Vagina (tissue), 2 donors: ENCODE data around the gene MTHFD1L. TPM values are rescaled to one million over a fixed set of nuclear protein-coding genes. Genes with fewer than 3 reads are reported as not detected.
A peak's percentile ranks its signal among the peaks of the same experiment; 100 is the strongest.
"Not testable (repeated sequence)": the region's sequence is repeated elsewhere in the genome, so short reads cannot be mapped to it uniquely, and the experiment has no call there.

Source experiments
- DNase-seq, 2 donors: peaks; one replicate each; pipeline ENCODE4 v3.0.0-alpha.2; 2017; ENCODE audit errors: extremely low spot score in 2 of 2
- H3K27ac ChIP-seq: fragments of 200-600 bp; sonication (generic); one replicate; pipeline ENCODE4 v1.5.1; 2019
- H3K27me3 ChIP-seq: fragments of 200-600 bp; sonication (generic); one replicate; pipeline ENCODE4 v1.5.1; 2019
- H3K36me3 ChIP-seq, 2 donors: fragments of 200-600 bp; sonication (generic); one replicate each; pipeline ENCODE4 v1.5.1; 2017 to 2019
- H3K4me1 ChIP-seq: fragments of 200-600 bp; sonication (generic); one replicate; pipeline ENCODE4 v1.5.1; 2019
- H3K4me3 ChIP-seq, 2 donors: fragments of 200-600 bp; sonication (generic); 1 replicate in 1 of 2; 2 replicates in 1 of 2; pipeline ENCODE4 v1.5.1; 2016 to 2019
- H3K9me3 ChIP-seq: fragments of 200-600 bp; sonication (generic); one replicate; pipeline ENCODE4 v1.5.1; 2019
- POLR2A ChIP-seq, 2 donors: fragments of 450-650 bp; IDR thresholded peaks; one replicate each; pipeline ENCODE4 v1.6.1; 2017; ENCODE audit warnings: antibody characterized with exemption in 2 of 2, mild to moderate bottlenecking in 2 of 2, moderate library complexity in 2 of 2
- POLR2AphosphoS5 ChIP-seq, 2 donors: sonication (generic); formaldehyde crosslinking; IDR thresholded peaks; one replicate each; pipeline ENCODE4 v1.9.0; 2017; ENCODE audit warnings: antibody characterized with exemption in 2 of 2, mild to moderate bottlenecking in 2 of 2, low read depth in 1 of 2; ENCODE audit not compliant: insufficient read depth in 1 of 2
- intact Hi-C: fragments of 100-400 bp; cut with DNase I; formaldehyde crosslinking; loops from one replicate; pipeline ENCODE4 v1.15.1; 2023
- total RNA-seq: library from RNA; depleted of rRNA; stranded (reverse); fragments of >200 nt; gene quantifications from one replicate; pipeline ENCODE4 v1.2.3, GENCODE V29; 2016
- TF ChIP-seq, protein P1 (sequence below), 3 experiments: fragments of 450-650 bp in 2 of 3; fragments of 200-600 bp in 1 of 3; sonication (generic) in 1 of 3; IDR thresholded peaks; one replicate each; pipeline ENCODE4 v1.5.1; 2017 to 2019; ENCODE audit warnings: antibody characterized with exemption in 3 of 3, mild to moderate bottlenecking in 2 of 3, moderate library complexity in 2 of 3

Gene MTHFD1L
- total RNA-seq, 1 donor from 2014 or later, result 2.7 TPM

DNA sequence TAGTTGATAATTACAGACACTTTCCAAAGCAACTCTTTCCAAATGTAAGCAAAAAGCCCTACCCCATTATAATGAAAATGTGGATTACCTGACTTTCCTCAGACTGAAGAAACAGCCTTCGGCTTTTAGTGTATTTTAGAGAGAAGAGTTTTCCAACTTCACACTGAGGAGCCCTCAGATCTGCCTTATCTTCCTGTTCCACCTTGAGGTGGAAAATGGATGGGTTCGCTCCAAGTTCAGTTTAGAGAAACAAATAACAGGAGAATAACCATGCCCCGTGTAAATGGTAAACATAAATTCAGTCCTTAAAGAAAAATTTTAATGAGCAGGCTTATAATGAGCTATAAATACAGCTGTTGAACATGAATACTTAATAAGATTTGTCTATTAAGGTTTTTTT is 21.1 kb upstream of the MTHFD1L start:
- intact Hi-C loops, result no loop called here

DNA sequence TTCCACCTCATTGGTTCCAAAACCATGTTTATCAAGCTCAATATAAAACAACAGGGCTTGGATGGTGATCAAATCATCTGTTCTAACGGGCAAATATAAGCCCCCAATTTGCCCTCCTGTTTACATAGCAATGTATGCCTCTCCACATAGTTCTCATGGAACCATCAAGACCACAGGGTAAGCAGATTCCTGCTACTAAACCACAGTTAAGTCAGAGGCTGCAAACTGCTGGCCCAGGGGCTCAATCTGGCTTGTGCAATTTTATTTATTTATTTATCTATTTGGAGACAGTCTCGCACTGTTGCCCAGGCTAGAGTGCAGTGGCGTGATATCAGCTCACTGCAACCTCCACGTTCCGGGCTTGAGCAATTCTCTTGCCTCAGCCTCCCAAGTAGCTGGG is 18.9 kb upstream of the MTHFD1L start:
- Histone ChIP-seq H3K36me3 (no peaks in the 10 kb centered on the region), H3K27me3 (no peaks in the 10 kb centered on the region), H3K4me3 (no peak overlapping the region), H3K9me3 (no peaks in the 10 kb centered on the region), H3K27ac (no peak overlapping the region), H3K4me1 (no peaks in the 10 kb centered on the region)
- TF ChIP-seq POLR2AphosphoS5 (IDR thresholded peaks at IDR 0.05; ENCODE audit: insufficient read depth in 1 of 2, low read depth in 1 of 2), result no peak
- intact Hi-C loops, result no loop called here
- DNase-seq, result no peak

More for the DNA sequence above, 21.1 kb upstream of the MTHFD1L start:
- no peak for DNase-seq
- TF ChIP-seq POLR2A (IDR thresholded peaks at IDR 0.05) (no peak), POLR2AphosphoS5 (IDR thresholded peaks at IDR 0.05; ENCODE audit: insufficient read depth in 1 of 2, low read depth in 1 of 2) (no peak)
- TF ChIP-seq, protein P1, sequence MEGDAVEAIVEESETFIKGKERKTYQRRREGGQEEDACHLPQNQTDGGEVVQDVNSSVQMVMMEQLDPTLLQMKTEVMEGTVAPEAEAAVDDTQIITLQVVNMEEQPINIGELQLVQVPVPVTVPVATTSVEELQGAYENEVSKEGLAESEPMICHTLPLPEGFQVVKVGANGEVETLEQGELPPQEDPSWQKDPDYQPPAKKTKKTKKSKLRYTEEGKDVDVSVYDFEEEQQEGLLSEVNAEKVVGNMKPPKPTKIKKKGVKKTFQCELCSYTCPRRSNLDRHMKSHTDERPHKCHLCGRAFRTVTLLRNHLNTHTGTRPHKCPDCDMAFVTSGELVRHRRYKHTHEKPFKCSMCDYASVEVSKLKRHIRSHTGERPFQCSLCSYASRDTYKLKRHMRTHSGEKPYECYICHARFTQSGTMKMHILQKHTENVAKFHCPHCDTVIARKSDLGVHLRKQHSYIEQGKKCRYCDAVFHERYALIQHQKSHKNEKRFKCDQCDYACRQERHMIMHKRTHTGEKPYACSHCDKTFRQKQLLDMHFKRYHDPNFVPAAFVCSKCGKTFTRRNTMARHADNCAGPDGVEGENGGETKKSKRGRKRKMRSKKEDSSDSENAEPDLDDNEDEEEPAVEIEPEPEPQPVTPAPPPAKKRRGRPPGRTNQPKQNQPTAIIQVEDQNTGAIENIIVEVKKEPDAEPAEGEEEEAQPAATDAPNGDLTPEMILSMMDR (IDR thresholded peaks at IDR 0.05), result no peak
- no peaks in the 10 kb centered on the region for H3K27me3 ChIP-seq
- H3K27ac ChIP-seq, result no peak overlapping the region
- peaks cover 0 to 4% of the 10 kb centered on the region in 2 donors for H3K36me3 ChIP-seq
- no peak overlapping the region for H3K4me3 ChIP-seq
- no peaks in the 10 kb centered on the region for H3K4me1 ChIP-seq
- no peaks in the 10 kb centered on the region for H3K9me3 ChIP-seq

DNA sequence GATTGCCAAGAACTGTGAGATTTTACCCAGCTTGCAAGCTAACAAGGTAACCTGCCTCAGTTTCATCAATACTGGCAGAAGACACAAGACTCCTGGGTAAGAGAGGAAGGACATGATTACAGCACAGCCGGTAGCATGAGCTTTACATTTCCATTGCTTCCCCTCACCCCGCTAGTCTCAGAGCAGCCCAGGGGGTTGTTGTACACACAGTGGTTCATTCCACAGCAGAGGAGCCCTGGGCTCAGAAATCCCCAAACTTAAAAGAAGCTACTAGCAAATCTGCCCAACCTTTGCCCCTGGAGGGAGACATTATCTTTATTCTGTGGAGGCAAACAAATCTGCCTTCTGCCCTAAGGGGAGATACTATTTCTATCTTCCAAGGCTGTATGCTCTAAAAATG is 17.1 kb upstream of the MTHFD1L start:
- Histone ChIP-seq H3K36me3 (no peaks in the 10 kb centered on the region), H3K4me3 (no peak overlapping the region), H3K27me3 (no peaks in the 10 kb centered on the region), H3K27ac (no peak overlapping the region), H3K9me3 (no peaks in the 10 kb centered on the region), H3K4me1 (no peaks in the 10 kb centered on the region)
- TF ChIP-seq, protein P1 (IDR thresholded peaks at IDR 0.05), result no peak
- TF ChIP-seq POLR2AphosphoS5 (IDR thresholded peaks at IDR 0.05; ENCODE audit: insufficient read depth in 1 of 2, low read depth in 1 of 2), result no peak
- DNase-seq, result no peak
- intact Hi-C loops, result no loop called here

DNA sequence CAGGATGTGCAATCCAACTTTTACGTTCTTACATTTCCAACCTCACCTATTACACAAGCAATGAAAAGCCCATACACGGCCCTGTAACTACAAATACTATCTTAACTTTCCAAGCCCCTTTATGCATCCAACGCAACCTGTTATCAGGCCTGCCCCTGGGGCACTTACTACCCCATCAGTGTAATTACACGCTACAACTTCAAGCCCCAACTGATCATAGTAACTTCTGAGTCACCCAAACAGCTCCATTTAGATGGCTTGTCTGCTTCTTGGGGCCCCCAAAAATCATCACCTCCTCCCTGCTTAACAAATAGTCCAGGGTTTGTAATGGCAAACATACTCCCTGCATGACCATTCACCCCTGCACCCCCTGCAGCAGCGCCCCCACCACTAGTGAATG is 11.1 kb upstream of the MTHFD1L start:
- H3K4me1 ChIP-seq, result peaks cover 20% of the 10 kb centered on the region
- intact Hi-C loops, DNase-seq, H3K9me3 ChIP-seq, H3K4me3 ChIP-seq, H3K36me3 ChIP-seq, H3K27ac ChIP-seq, H3K27me3 ChIP-seq: not testable (repeated sequence)

DNA sequence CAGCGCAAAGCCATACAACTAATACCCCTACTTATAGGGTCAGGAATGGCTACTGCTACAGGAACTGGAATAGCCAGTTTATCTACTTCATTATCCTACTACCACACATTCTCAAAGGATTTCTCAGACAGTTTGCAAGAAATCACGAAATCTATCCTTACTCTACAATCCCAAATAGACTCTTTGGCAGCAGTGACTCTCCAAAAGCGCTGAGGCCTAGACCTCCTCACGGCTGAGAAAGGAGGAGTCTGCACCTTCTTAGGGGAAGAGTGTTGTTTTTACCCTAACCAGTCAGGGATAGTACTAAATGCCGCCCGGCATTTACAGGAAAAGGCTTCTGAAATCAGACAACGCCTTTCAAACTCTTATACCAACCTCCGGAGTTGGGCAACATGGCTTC is 10.3 kb upstream of the MTHFD1L start:
- H3K27me3 ChIP-seq, H3K9me3 ChIP-seq, intact Hi-C loops, H3K27ac ChIP-seq, H3K36me3 ChIP-seq, H3K4me3 ChIP-seq, DNase-seq: not testable (repeated sequence)
- H3K4me1 ChIP-seq, result peaks cover 20% of the 10 kb centered on the region

DNA sequence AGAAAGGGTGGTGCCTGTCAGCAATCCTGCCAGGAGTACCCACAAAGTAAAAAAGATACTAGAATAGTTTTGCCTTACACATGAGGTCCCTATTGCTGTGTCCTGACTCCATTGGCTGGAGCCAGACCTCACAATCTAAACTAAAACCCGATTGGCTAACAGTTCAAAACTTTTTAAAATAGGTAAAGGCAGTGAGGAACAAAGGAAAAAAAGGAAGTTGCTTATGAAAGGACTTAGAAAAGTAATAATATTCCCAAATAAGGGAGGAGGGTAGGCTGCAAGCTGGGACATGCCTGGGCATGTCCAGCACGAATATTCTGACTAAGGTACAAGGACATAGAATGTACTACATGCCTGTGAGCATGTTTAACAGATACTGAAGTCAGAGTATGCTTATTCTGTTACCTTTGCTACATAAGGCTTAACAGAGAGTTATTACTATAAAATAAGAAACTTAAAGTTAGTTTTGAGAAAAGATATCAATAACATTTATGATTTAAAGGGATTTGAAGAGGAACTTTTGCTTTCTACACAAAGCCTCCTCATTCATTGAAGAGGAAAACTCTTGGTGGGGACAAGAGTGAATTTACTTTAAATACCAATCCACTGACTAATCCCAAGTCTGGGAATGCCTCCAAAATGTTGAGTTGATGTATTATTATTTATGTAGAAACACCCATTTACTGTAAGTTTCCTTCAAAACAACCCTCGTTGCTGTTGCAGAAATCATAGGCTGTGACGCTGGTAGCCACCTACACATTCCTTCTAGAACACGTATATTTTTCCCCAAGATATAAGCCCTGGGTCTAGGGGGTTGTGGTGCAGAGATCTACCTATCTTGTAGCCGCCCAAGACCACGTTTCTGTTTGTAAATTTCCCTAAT is 8.2 kb upstream of the MTHFD1L start:
- DNase-seq, result no peak
- Histone ChIP-seq H3K4me3 (no peak overlapping the region), H3K27me3 (no peaks in the 10 kb centered on the region), H3K9me3 (no peaks in the 10 kb centered on the region), H3K27ac (peak overlapping the region; percentile 44), H3K4me1 (peaks cover 20% of the 10 kb centered on the region), H3K36me3 (no peaks in the 10 kb centered on the region)
- TF ChIP-seq POLR2AphosphoS5 (IDR thresholded peaks at IDR 0.05; ENCODE audit: insufficient read depth in 1 of 2, low read depth in 1 of 2), result no peak
- TF ChIP-seq POLR2A (IDR thresholded peaks at IDR 0.05), result no peak
- TF ChIP-seq, protein P1 (IDR thresholded peaks at IDR 0.05), result no peak
- intact Hi-C loops, result no loop called here
